Stimulated activated CD4-positive, alpha-beta T cell treated with anti-CD3 and anti-CD28 coated beads, Interleukin-15, amount 100 ng/mL, for 48 hours (primary cell): ENCODE measurements around the gene LTBP4.

Experiments used
- DNase-seq, 2 donors: peaks; one replicate each; pipeline ENCODE4 v3.0.0-alpha.2; 2020; ENCODE audit warnings: low read depth in 2 of 2

LTBP4 gene

DNA sequence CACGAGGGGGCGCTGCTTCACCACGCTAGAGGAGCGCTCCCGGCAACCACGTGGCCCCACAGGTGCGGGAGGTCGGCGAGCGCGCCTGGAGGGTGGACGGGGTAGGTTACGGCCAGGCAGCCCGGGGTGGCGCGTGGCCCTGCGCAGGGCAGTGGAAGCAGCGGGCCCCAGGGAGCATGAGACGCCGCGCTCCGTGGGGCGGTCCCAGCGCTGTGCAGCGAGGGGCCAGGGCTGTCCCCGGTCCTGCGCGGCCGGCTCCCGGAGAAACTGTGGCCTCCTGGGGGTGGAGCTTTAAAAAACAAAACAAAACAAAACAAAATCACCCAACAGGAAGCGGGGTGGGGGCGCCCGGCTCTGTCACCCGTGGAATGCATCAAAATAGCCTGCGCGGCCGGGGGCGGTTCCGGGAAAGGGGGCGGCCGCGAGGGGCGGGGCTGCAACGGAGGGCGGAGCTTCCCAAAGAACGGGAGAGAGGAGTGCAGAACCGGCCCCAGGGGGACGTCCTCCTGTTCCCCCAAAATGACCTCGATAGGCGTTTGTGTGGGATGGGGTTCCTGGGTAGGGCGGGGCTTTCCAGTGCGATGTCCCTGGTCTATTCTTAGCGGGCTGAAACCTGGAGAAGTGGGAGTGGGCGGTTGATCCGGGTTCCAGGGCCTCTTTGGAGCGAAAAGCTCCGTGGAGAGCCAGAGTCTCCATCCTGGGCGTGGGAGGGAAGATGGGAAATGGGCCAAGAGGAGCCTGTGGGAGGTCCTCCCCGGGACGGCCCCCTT, 61.9 kb downstream of the LTBP4 start:
- peak; percentile 81 to 90 for DNase-seq

DNA sequence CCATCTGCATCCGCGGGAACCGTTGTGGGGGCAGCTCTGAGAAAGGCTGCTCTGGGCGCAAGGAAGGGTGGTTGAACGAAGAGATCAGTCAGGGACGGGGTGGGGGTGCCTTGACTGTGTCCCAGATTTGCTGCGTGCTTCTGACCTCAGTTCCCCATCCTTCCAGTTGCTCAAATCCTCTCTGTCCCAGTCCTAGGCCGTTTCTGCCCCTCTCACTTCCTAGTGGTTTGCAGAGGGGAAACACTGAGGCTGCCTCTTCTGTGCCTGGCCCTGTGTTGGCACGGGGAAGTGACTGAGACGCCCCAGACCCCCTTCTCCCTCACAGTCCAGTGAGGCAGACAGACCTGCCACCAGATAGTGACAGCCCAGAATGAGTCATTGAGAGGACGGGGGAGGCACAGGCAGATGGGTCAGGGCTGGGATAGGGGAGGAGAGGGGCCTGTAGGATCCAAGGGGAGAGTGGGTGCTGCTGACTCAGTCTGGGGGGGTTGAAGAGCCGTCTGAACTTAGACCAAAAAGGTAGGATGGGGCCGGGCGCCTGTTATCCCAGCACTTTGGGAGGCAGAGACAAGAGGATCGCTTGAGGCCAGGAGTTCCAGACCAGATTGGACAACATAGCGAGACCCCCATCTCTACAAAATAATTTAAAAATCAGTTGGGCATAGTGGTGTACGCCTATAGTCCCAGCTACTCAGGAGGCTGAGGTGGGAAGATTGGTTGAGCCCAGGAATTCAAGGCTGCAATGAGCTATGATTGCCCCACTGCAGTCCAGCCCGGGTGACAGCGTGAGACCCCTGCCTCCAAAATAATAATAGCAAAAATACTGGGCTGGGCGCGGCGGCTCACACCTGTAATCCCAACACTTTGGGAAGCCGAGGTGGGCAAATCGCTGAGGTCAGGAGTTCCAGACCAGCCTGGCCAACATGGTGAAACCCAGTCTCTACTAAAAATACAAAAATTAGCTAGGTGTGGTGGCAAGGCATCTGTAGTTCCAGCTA, 62.8 kb downstream of the LTBP4 start:
- no peak for DNase-seq

DNA sequence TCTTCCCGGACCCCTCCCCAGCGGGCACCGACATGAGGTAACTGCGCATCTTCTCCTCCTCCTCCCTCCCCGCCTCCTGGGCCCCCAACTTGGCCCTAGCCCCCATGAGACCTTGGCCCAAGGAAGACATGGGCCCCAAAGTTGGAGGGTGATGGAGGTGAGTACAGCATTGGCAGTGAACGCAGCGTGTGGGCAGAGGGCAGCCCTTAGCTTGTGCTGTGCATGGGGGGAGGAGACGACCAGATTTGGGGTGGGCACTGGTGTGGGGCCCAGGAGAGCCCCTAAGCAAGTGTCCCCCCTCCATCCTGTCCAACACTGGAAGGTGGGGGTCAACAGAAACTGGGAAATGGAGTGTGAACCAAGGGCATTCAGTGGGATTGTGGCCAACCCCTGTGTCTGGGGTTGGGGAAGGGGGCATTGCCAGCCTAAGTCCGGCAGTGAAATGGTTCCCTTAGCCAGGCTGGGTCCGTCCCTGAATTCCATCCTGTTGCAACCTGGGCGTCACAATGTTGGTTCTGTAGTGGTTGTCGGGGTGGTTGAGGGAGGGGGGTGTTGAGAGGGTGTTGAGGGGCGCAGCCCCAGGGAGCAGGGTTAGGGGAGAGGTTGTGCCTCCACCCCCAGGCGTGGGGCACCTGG, 65.8 kb downstream of the LTBP4 start:
- DNase-seq, result no peak

DNA sequence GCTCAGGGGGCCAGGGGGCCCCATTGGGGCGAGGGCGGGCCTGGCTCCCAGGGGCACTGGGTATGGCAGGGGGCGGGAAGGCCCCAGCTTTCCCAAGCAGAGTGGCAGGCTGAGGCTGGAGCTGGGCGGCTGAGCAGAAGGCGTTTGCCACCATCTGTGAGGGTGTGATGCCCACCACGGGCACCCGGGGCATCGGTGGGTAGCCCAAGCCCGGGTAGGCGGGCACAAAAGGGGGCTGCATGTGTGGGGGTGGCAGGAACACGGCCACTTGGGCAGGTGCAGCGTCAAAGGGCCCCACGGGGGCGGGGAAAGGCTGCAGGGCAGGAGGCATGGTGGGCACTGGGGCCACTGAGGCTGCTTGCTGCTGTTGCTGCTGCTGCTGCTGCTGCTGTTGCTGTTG, 66.4 kb downstream of the LTBP4 start:
- DNase-seq, result no peak

DNA sequence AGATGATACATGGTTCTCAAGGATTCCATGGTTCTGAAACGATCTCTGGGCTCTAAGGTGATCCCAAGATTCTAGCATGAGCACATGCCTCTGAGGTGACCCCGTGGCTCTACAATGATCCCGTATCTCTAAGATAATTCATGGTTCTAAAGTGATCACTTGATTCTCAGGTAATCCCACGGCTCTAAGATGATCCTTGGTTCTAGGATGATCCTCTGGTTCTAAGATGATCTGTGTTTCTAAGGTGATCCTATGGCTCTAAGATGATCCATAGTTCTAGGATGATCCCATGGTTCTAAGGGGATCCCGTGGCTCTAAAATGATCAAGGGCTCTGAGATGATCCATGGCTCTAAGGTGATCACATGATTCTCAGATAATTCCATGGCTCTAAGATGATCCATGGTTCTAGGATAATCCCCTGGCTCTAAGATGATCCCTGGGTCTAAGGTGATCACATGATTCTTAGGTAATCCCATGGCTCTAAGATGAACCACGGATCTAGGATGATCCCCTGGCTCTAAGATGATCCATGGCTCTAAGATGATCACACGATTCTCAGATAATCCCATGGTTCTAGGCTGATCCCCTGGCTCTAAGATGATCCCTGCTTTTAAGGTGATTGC, 67.9 kb downstream of the LTBP4 start:
- no peak for DNase-seq

DNA sequence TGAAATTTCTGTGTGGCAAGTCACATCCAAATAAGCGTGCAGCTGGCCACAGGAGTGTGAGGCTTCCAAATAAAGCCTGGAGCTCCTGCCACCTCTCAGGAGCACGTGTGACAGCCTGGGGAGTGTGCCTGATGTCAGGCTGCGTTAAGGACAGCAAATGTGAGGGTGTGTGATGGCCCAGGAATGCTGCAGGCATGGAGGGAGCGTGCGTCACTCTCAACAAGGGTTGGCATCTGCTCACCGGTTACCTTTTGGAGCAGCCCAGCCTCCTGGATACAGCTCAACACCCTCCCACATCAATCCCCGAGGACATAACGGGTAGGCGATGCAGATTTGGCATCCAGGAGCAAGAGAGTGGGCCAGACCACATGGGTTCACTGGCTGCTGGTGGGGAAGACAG, 70.2 kb downstream of the LTBP4 start:
- DNase-seq, result no peak

DNA sequence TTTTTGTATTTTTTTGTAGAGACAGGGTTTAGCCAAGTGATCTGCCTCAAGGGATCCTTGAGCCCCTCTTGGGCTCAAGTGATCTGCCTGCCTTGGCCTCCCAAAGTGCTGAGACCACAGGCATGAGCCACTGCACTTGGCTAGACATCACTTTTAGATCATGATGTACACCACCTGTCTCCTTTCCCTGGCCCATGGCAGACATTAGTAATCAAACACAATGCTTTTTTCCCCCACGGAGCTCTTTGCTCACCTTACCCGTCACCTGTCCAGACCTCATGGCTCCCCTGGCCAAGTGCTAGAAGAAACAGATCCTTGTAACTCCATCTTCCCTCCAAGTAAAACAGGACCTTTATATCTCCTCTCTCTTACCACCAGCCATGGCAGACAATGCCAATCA, 70.9 kb downstream of the LTBP4 start:
- no peak for DNase-seq

DNA sequence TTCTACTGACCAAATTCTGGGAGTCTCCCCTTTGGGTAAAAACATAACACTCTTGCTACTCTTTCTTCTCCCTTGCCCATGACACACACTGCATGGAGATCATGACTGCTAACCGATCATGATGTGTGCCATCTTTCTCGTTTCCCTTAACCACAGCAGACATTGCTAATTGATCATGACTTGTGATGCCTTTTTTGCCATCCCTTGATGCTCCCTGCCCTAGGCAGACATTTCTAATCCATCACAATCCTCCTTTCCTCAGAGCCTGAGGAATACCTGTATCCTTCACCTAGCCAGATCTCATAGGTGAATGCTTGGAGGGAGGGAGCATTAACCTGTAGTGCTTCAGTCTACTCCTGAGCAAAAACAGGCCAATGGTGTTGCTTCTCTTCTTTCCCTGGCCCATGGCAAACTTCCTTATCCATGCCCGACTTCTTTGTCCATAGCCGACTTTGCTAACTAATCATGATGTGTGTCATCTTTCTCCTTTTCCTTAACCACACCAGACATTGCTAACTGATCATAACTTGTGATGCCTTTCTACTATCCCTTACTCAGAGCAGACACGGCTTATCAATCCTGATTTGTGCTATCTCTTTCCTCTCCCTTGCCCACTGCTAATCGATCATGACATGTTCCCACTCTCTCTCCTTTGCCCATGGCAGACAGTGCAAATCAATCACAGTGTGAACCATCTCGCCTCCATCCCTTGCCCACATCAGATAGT, 71.6 kb downstream of the LTBP4 start:
- DNase-seq, result no peak

DNA sequence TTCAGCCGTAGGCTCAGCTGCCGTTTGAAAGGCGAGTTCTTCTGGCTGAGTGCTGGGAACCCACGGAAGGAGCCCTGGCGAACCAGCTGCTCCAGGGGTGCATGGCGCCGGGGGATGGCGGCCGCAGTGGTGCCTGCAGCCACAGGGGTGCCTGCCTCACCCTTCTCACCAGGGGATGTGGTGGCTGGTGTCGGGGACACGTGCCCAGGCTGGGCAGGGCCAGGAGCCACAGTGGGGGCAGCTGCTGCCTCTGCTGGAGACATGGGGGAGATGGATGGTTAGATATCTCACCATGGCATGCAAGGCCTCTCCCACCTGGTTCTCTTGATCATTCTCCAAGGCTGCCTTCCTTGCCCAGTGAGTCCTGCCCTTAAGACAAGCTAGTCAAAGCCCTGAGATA, 72.2 kb downstream of the LTBP4 start:
- DNase-seq, result no peak

DNA sequence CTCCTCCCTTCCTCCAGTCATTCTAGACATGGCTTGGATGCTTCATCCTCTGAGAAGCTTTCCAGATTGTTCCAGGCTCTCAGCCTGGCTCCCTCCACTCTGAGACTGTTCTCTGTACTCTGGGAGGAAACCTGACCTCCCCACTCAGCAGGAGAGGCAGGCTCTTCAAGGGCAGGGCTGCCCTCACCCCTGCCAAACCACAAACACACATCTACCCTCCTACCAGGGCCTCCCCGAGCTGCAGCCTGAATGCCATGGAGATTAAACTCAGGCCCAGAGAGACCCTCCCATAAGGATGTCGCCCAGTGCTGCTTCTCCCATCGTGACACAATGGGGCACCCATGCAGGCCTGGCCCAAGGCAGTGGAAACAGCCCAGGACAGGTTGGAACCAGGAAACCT, 73.1 kb downstream of the LTBP4 start:
- DNase-seq, result no peak

DNA sequence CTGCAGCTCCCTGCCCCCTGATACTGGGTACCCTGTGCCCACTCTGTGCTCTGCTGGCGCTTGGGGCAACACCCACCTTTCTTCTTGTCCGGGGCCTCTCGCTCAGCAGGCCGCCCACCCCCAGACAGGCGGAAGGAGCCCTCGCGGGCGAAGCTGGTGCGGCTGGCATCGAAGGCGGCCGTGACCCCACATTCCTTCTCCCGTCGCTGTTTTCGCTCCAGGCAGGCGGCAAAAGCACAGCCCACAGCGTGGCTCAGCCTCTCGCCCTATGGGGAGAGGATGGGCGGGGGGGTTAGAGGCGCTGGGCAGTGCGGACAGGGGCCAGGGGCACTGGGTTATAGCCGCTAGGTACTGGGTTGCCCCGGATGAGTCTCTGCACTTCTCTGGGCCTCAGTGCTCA, 76.0 kb downstream of the LTBP4 start:
- no peak for DNase-seq
